ENCODE measurements around the gene ESRP2. TPM values are rescaled to one million over a fixed set of nuclear protein-coding genes. Genes with fewer than 3 reads are reported as not detected.

The ESRP2 gene
- total RNA-seq, 1 donor from 2014 or later = not detected

- intact Hi-C loops (cut with micrococcal nuclease) = no loop called here
Observed at GRCh38 chr16:68242926-68243858, 7.3 kb upstream of the ESRP2 start.

- intact Hi-C loops (cut with micrococcal nuclease) = no loop called here
Observed at GRCh38 chr16:68242085-68242484, 6.2 kb upstream of the ESRP2 start.

- intact Hi-C loops (cut with micrococcal nuclease) = no loop called here
Observed at GRCh38 chr16:68238029-68238345, 2.1 kb upstream of the ESRP2 start.

GRCh38 chr16:68237243-68238028 is 1.5 kb upstream of the ESRP2 start:
- intact Hi-C loops (cut with micrococcal nuclease) = loop anchor here (1.0 kb wide), 1 partner anchor 8 kb away; the partner anchor contains the start of gene PLA2G15

GRCh38 chr16:68236826-68237242 is 907 bp upstream of the ESRP2 start:
- intact Hi-C loops (cut with micrococcal nuclease) = loop anchor here (1.0 kb wide), 1 partner anchor 8 kb away; the partner anchor contains the start of gene PLA2G15

GRCh38 chr16:68236137-68236825 is 354 bp upstream of the ESRP2 start:
- intact Hi-C loops (cut with micrococcal nuclease) = no loop called here

GRCh38 chr16:68235108-68235886 is 630 bp downstream of the ESRP2 start:
- intact Hi-C loops (cut with micrococcal nuclease) = no loop called here

- intact Hi-C loops (cut with micrococcal nuclease) = no loop called here
Observed at GRCh38 chr16:68234188-68235107, 1.5 kb downstream of the ESRP2 start.

- intact Hi-C loops (cut with micrococcal nuclease) = no loop called here
Observed at GRCh38 chr16:68233835-68234187, 2.1 kb downstream of the ESRP2 start.

- intact Hi-C loops (cut with micrococcal nuclease) = no loop called here
Observed at GRCh38 chr16:68233085-68233834, 2.7 kb downstream of the ESRP2 start.

- intact Hi-C loops (cut with micrococcal nuclease) = no loop called here
Observed at GRCh38 chr16:68232335-68232734, 3.6 kb downstream of the ESRP2 start.

- intact Hi-C loops (cut with micrococcal nuclease) = no loop called here
Observed at GRCh38 chr16:68231384-68232136, 4.4 kb downstream of the ESRP2 start.

GRCh38 chr16:68230956-68231355 is 5.0 kb downstream of the ESRP2 start:
- intact Hi-C loops (cut with micrococcal nuclease) = no loop called here

GRCh38 chr16:68230176-68230571 is 5.8 kb downstream of the ESRP2 start:
- intact Hi-C loops (cut with micrococcal nuclease) = no loop called here

- intact Hi-C loops (cut with micrococcal nuclease) = loop anchor here (2.0 kb wide), 1 partner anchor 135 kb away; no protein-coding TSS in a partner anchor
Observed at GRCh38 chr16:68229431-68230175, 6.3 kb downstream of the ESRP2 start.

- intact Hi-C loops (cut with micrococcal nuclease) = loop anchor here (2.0 kb wide), 1 partner anchor 134 kb away; no protein-coding TSS in a partner anchor
Observed at GRCh38 chr16:68228652-68229051, 7.3 kb downstream of the ESRP2 start.

GRCh38 chr16:68227850-68228553 is 7.9 kb downstream of the ESRP2 start:
- intact Hi-C loops (cut with micrococcal nuclease) = loop anchor here (2.0 kb wide), 1 partner anchor 133 kb away; no protein-coding TSS in a partner anchor

All from T-helper 2 cell treated with Interferon-gamma antibody and Interleukin-4, amounts not matched to agents 100 ng/mL and 5 ng/mL, for 36 hours (primary cell).